Mammary epithelial cell (primary cell): ENCODE data around the gene ZFR.

ENCODE experiments used
- CTCF ChIP-seq, 2 donors: IDR thresholded peaks in 1 of 2; conservative IDR thresholded peaks in 1 of 2; 2 replicates each; pipeline ENCODE4 v1.5.1; 2011 to 2012; ENCODE audit warnings: inconsistent platforms in 2 of 2, low read length in 2 of 2, mild to moderate bottlenecking in 2 of 2, control low read depth in 1 of 2, low read depth in 1 of 2; ENCODE audit not compliant: insufficient read depth in 1 of 2; ENCODE audit errors: extremely low read depth in 1 of 2
- EZH2 ChIP-seq: IDR thresholded peaks from 2 replicates; pipeline ENCODE4 v1.6.1; 2012; ENCODE audit warnings: low read length, inconsistent platforms, borderline replicate concordance

GRCh38 chr5:32474209-32474854 lies 29.8 kb upstream of the ZFR start:
- TF ChIP-seq CTCF (conservative IDR thresholded peaks at IDR 0.05 in 1 of 2, IDR thresholded peaks at IDR 0.05 in 1 of 2; ENCODE audit: extremely low read depth in 1 of 2, insufficient read depth in 1 of 2, low read depth in 1 of 2, low read length in 2 of 2) (no peak), EZH2 (no peak)
